ENCODE results near the gene ARAP2.

Gene ARAP2

DNA sequence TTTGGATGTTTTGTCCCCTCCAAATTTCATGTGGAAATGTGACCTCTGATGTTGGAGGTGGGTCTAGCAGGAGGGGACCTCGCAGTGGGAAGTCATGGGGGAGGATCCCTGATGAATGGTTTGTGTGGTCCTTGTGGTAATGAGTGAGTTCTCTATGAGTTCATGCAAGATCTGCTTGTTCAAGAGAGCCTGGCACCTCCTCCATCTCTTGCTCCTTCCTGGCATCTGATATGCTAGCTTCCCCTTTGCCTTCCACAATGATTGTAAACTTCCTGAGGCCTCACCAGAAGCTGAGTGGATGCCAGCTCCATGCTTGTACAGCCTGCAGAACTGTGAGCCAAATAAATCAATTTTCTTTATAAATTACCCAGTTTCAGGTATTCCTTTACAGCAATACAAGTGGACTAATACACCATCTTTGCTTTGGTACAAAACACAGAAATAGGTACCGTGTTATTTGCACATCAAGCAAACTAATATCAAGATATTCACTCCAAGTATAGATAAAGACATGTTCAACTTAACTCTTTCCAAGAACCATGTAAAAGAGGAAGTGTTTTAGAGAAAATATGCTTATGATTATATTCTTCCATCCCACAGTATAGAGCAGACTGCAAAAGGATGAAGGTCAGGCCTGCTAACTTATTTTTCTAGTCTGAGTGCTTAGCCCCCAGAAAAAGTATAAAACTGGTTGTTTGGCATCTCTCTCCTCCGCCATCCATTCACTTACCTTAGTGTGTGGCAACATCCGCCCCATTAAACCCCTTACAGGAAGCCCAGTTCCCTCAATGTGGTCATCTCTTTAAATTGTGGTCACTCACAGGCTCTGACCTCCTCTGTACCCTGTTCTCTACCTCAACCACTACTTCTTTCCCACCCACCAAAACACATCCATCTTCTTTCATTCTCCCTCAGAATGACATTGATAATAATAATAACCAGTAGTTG lies 6.7 kb downstream of the ARAP2 start:
- H3K9me3 ChIP-seq (ENCODE audit: insufficient read depth, low read length) = no peaks in the 10 kb centered on the region
- no peaks in the 10 kb centered on the region for H3K9me2 ChIP-seq (replicated peaks; ENCODE audit: insufficient read depth, low read length)
- no peaks in the 10 kb centered on the region for H3K27me3 ChIP-seq (ENCODE audit: low read length)
- no peaks in the 10 kb centered on the region for H3K79me2 ChIP-seq (ENCODE audit: insufficient read depth, low read length)
- no peak overlapping the region for H3K4me2 ChIP-seq (ENCODE audit: low read depth, low read length, poor library complexity, severe bottlenecking)
- no peak for TF ChIP-seq EZH2phosphoT487 (conservative IDR thresholded peaks at IDR 0.05; ENCODE audit: low read length)
- TF ChIP-seq, protein P1, sequence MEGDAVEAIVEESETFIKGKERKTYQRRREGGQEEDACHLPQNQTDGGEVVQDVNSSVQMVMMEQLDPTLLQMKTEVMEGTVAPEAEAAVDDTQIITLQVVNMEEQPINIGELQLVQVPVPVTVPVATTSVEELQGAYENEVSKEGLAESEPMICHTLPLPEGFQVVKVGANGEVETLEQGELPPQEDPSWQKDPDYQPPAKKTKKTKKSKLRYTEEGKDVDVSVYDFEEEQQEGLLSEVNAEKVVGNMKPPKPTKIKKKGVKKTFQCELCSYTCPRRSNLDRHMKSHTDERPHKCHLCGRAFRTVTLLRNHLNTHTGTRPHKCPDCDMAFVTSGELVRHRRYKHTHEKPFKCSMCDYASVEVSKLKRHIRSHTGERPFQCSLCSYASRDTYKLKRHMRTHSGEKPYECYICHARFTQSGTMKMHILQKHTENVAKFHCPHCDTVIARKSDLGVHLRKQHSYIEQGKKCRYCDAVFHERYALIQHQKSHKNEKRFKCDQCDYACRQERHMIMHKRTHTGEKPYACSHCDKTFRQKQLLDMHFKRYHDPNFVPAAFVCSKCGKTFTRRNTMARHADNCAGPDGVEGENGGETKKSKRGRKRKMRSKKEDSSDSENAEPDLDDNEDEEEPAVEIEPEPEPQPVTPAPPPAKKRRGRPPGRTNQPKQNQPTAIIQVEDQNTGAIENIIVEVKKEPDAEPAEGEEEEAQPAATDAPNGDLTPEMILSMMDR (IDR thresholded peaks at IDR 0.05; ENCODE audit: insufficient read depth, low read length, poor library complexity, severe bottlenecking) = no peak
- H3K4me3 ChIP-seq (ENCODE audit: insufficient read depth, low read length, poor library complexity, severe bottlenecking) = no peak overlapping the region
- no peaks in the 10 kb centered on the region for H3K36me3 ChIP-seq (ENCODE audit: low read length)
- H3K27ac ChIP-seq (ENCODE audit: low read depth, low read length) = no peak overlapping the region
- no peak overlapping the region for H3K9ac ChIP-seq (ENCODE audit: low read length)
- H4K20me1 ChIP-seq (ENCODE audit: low read depth, low read length) = no peaks in the 10 kb centered on the region
- no peaks in the 10 kb centered on the region for H3F3A ChIP-seq (ENCODE audit: insufficient read depth)
- H2AFZ ChIP-seq (ENCODE audit: low read depth, low read length, severe bottlenecking) = no peak overlapping the region

GRCh38 chr4:36236159-36236558 lies 8.2 kb downstream of the ARAP2 start:
- H4K20me1 ChIP-seq (ENCODE audit: low read depth, low read length) = no peaks in the 10 kb centered on the region
- H3K4me2 ChIP-seq (ENCODE audit: low read depth, low read length, poor library complexity, severe bottlenecking) = no peak overlapping the region
- no peak overlapping the region for H3K4me3 ChIP-seq (ENCODE audit: insufficient read depth, low read length, poor library complexity, severe bottlenecking)
- no peak overlapping the region for H3K9ac ChIP-seq (ENCODE audit: low read length)
- no peak overlapping the region for H2AFZ ChIP-seq (ENCODE audit: low read depth, low read length, severe bottlenecking)
- H3K27me3 ChIP-seq (ENCODE audit: low read length) = no peaks in the 10 kb centered on the region
- H3K9me3 ChIP-seq (ENCODE audit: insufficient read depth, low read length) = no peaks in the 10 kb centered on the region
- no peak for TF ChIP-seq EZH2phosphoT487 (conservative IDR thresholded peaks at IDR 0.05; ENCODE audit: low read length)
- TF ChIP-seq, protein P1 (IDR thresholded peaks at IDR 0.05; ENCODE audit: insufficient read depth, low read length, poor library complexity, severe bottlenecking) = no peak
- H3K27ac ChIP-seq (ENCODE audit: low read depth, low read length) = no peak overlapping the region
- H3F3A ChIP-seq (ENCODE audit: insufficient read depth) = no peaks in the 10 kb centered on the region
- no peaks in the 10 kb centered on the region for H3K9me2 ChIP-seq (replicated peaks; ENCODE audit: insufficient read depth, low read length)
- no peaks in the 10 kb centered on the region for H3K79me2 ChIP-seq (ENCODE audit: insufficient read depth, low read length)
- H3K36me3 ChIP-seq (ENCODE audit: low read length) = no peaks in the 10 kb centered on the region

DNA sequence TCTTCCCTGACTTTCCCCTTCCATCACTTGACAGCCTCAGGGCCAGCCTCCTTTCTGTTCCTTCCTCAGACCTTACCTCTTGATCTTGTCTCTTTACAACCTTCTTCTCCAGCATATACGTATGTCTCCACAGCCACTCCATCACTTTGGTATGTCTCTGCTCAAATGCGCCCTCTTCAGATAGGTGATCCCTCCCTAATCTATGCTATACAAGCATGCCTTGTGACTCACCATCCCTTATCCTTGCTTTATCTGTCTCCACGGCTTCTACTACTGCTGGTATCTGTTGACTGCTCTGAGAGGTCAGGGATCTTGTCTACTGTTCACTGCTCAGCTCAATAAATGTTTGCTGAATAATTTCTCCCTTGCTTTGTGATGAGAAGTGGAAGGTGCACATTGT lies 9.0 kb downstream of the ARAP2 start:
- H3K36me3 ChIP-seq (ENCODE audit: low read length) = no peaks in the 10 kb centered on the region
- no peaks in the 10 kb centered on the region for H3K9me2 ChIP-seq (replicated peaks; ENCODE audit: insufficient read depth, low read length)
- H3K4me2 ChIP-seq (ENCODE audit: low read depth, low read length, poor library complexity, severe bottlenecking) = no peak overlapping the region
- no peaks in the 10 kb centered on the region for H4K20me1 ChIP-seq (ENCODE audit: low read depth, low read length)
- no peak overlapping the region for H3K4me3 ChIP-seq (ENCODE audit: insufficient read depth, low read length, poor library complexity, severe bottlenecking)
- H3K9me3 ChIP-seq (ENCODE audit: insufficient read depth, low read length) = no peaks in the 10 kb centered on the region
- H2AFZ ChIP-seq (ENCODE audit: low read depth, low read length, severe bottlenecking) = no peak overlapping the region
- H3K79me2 ChIP-seq (ENCODE audit: insufficient read depth, low read length) = no peaks in the 10 kb centered on the region
- H3F3A ChIP-seq (ENCODE audit: insufficient read depth) = no peaks in the 10 kb centered on the region
- no peak overlapping the region for H3K27ac ChIP-seq (ENCODE audit: low read depth, low read length)
- H3K27me3 ChIP-seq (ENCODE audit: low read length) = no peaks in the 10 kb centered on the region
- no peak for TF ChIP-seq EZH2phosphoT487 (conservative IDR thresholded peaks at IDR 0.05; ENCODE audit: low read length)
- TF ChIP-seq, protein P1 (IDR thresholded peaks at IDR 0.05; ENCODE audit: insufficient read depth, low read length, poor library complexity, severe bottlenecking) = no peak
- H3K9ac ChIP-seq (ENCODE audit: low read length) = no peak overlapping the region

Data from SU-DHL-6 (cell line).